Renal cortex interstitium (tissue), 3 donors: ENCODE measurements around the gene DERL2. TPM values are rescaled to one million over a fixed set of nuclear protein-coding genes. Genes with fewer than 3 reads are reported as not detected.

Source experiments
- polyA plus RNA-seq, 3 donors: library from polyadenylated mRNA; unstranded; fragments of 120-200 nt; gene quantifications; one replicate each; pipeline ENCODE4 v1.2.1, GENCODE V29; 2013; ENCODE audit not compliant: insufficient read length in 3 of 3

DERL2 gene
- polyA plus RNA-seq, 3 donors = 80.0 to 87.4 (median 85.0) TPM

Other genes starting within 250 kb of the DERL2 start
- 10 to 100 TPM; 58.2 to 60.6 (median 59.9) TPM for gene RABEP1, start 203.9 kb downstream of the DERL2 start, polyA plus RNA-seq
- gene NUP88, start 66.5 kb downstream of the DERL2 start, polyA plus RNA-seq = 10 to 100 TPM; 66.3 to 77.4 (median 74.0) TPM
- gene RPAIN, start 66.0 kb downstream of the DERL2 start, polyA plus RNA-seq = 10 to 100 TPM; 64.0 to 86.9 (median 64.2) TPM
- 100 to 1,000 TPM; 139 to 166 (median 157) TPM for gene C1QBP, start 47.0 kb downstream of the DERL2 start, polyA plus RNA-seq
- 10 to 100 TPM; 17.6 to 21.2 (median 20.1) TPM for gene DHX33, start 17.2 kb downstream of the DERL2 start, polyA plus RNA-seq
- gene MIS12, start 388 bp upstream of the DERL2 start, polyA plus RNA-seq = 10 to 100 TPM; 36.7 to 43.6 (median 43.5) TPM
- gene NLRP1, start 98.3 kb upstream of the DERL2 start, polyA plus RNA-seq = 10 to 100 TPM; 39.9 to 62.1 (median 49.1) TPM